Measurements from ENCODE around the gene SPTBN2.

The SPTBN2 gene

DNA sequence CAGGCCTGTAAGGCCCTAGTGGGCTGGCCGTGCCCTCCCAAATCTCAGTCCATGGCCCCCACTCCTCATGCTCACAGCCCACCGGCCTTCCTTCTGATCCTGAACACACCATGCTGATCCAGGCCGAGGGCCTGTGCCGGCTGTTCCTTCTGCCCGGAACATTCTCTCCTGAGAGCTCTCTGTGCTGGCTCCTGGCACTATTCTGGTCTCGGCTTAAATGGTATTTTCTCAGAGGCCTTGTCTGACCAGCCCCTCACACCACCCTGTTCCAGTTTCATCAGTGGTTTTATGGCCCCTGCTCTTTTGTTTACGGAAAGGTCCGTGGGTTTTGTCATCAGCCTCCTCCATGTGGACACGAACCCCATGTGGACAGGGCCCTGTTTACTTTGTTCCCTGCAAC lies 22.0 kb downstream of the SPTBN2 start:
- Histone ChIP-seq H3K36me3 (ENCODE audit: control insufficient read depth, insufficient read depth, low read length) (no peaks in the 10 kb centered on the region), H3K4me3 (replicated peaks; ENCODE audit: low read depth, low read length) (no peak overlapping the region), H3K27me3 (replicated peaks; ENCODE audit: control insufficient read depth, insufficient read depth, low read length) (no peaks in the 10 kb centered on the region; the same call in 1 of the 2 replicates)
- no peak for DNase-seq (ENCODE audit: extremely low read depth, insufficient read length)
- TF ChIP-seq, protein P1, sequence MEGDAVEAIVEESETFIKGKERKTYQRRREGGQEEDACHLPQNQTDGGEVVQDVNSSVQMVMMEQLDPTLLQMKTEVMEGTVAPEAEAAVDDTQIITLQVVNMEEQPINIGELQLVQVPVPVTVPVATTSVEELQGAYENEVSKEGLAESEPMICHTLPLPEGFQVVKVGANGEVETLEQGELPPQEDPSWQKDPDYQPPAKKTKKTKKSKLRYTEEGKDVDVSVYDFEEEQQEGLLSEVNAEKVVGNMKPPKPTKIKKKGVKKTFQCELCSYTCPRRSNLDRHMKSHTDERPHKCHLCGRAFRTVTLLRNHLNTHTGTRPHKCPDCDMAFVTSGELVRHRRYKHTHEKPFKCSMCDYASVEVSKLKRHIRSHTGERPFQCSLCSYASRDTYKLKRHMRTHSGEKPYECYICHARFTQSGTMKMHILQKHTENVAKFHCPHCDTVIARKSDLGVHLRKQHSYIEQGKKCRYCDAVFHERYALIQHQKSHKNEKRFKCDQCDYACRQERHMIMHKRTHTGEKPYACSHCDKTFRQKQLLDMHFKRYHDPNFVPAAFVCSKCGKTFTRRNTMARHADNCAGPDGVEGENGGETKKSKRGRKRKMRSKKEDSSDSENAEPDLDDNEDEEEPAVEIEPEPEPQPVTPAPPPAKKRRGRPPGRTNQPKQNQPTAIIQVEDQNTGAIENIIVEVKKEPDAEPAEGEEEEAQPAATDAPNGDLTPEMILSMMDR (IDR thresholded peaks at IDR 0.05; ENCODE audit: insufficient read depth, low read length, poor library complexity, severe bottlenecking): no peak

DNA sequence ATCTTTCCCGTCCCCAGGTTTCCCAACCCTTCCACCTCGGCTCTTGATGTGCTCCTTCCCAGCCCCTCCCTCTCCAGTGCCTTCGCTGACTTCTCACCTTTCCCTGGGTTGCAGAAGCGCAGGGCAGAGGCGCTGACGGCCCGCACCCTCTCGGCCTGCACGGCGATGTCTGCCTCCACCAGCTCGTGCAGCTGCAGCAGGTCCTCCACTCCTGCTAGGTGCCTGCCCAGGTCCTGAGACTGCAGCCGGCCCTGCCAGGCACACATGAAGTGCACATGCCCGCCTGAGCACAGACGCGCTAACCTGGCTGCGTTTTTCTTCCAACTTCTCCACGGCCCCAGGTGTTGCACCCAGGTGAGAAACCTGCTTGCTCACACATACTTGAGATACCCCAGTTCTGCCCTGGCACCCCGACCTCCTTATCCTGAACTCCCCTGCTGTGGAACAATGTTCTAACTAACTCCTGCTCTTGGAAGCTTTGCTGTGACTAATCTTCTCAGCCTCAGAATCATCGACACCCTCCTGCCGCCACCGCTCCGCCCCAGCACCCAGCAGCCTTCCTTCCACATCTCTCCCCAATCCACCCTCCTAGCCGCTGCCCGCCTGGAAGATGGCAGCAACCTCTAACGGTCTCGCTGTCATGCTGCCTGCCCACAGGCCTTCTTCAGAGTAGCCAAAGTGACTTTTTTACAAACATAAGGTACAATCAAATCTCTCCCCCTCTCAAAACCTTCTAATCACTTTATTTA lies 23.3 kb downstream of the SPTBN2 start:
- no peak overlapping the region for H3K4me3 ChIP-seq (replicated peaks; ENCODE audit: low read depth, low read length)
- no peaks in the 10 kb centered on the region for H3K36me3 ChIP-seq (ENCODE audit: control insufficient read depth, insufficient read depth, low read length)
- no peaks in the 10 kb centered on the region for H3K27me3 ChIP-seq (replicated peaks; ENCODE audit: control insufficient read depth, insufficient read depth, low read length)
- TF ChIP-seq, protein P1 (IDR thresholded peaks at IDR 0.05; ENCODE audit: insufficient read depth, low read length, poor library complexity, severe bottlenecking): no peak
- DNase-seq (ENCODE audit: extremely low read depth, insufficient read length): no peak

DNA sequence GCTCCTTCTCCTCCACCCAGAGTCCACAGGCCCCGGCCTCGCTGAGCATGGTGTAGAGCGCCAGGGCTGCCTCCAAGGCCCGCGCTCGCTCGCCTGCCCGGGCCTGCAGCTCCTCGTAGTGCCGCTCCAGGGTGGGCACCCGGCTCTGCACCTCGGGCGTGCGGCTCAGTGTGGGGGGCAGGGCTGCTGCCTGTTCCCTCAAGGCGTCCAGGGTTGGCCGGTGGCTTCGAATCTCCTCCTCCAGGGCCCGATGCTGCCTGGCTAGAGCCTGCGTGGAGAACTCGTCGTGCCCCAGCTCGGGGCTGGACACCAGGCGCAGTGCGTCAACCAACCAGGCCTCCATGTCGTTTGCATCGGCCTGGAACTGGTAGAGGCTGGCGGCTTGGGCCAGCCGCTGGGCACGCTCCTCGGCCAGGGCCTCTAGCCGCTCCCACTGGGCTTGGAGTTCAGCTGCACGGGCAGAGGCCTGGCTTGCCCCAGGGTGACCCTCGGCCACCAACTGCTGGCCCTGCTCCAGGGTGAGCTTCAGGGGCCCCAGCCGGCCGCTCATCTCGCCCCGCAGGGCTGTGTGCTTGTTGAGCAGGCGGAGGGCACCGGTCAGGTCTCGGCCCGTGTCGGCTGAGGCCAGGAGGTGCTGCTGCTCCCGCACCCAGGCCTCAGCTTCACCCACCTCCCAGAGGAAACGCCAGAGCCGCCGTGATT lies 24.2 kb downstream of the SPTBN2 start:
- no peaks in the 10 kb centered on the region for H3K36me3 ChIP-seq (ENCODE audit: control insufficient read depth, insufficient read depth, low read length)
- no peaks in the 10 kb centered on the region for H3K27me3 ChIP-seq (replicated peaks; ENCODE audit: control insufficient read depth, insufficient read depth, low read length)
- no peak overlapping the region for H3K4me3 ChIP-seq (replicated peaks; ENCODE audit: low read depth, low read length)
- TF ChIP-seq, protein P1 (IDR thresholded peaks at IDR 0.05; ENCODE audit: insufficient read depth, low read length, poor library complexity, severe bottlenecking): no peak
- no peak for DNase-seq (ENCODE audit: extremely low read depth, insufficient read length)

DNA sequence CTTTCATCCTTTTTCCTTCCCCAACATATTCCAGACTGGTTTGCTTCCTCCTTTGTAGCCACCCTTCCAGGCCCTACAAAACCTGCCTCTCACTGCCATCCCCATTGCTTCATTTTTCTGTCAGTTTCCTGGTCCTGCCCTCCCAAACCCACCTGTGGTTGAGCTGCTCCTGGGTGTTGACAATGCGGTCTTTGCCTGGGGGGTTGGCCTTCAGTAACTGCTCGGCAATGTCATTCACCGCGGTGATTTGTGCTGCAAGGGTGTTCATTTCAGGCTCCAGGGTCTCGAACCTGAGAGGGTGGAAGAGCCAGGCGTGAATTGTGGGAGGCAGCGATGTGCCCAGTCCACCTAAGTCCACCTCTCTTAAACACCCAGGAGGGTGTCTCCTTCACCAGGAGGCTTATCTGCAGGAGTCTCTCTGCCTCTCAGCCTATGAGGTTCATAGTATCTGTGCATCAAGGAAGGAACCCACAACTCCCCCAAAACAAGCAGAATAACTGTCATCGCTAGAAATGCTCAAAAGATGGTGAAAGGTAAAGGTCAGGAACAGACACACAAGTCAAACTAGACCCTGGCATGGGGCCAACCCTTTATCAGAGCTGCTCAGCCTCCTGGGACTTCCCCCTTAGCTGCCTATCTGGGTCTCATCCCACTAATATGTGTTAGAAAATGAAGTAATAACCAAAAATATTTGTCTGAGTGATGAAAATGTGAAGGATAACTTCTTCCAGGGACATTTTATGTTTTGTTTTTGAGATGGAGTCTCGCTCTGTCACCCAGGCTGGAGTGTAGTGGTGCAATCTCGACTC lies 27.4 kb downstream of the SPTBN2 start:
- no peak for DNase-seq (ENCODE audit: extremely low read depth, insufficient read length)
- no peaks in the 10 kb centered on the region for H3K36me3 ChIP-seq (ENCODE audit: control insufficient read depth, insufficient read depth, low read length)
- TF ChIP-seq, protein P1 (IDR thresholded peaks at IDR 0.05; ENCODE audit: insufficient read depth, low read length, poor library complexity, severe bottlenecking): no peak
- no peaks in the 10 kb centered on the region for H3K27me3 ChIP-seq (replicated peaks; ENCODE audit: control insufficient read depth, insufficient read depth, low read length)
- H3K4me3 ChIP-seq (replicated peaks; ENCODE audit: low read depth, low read length): no peak overlapping the region

DNA sequence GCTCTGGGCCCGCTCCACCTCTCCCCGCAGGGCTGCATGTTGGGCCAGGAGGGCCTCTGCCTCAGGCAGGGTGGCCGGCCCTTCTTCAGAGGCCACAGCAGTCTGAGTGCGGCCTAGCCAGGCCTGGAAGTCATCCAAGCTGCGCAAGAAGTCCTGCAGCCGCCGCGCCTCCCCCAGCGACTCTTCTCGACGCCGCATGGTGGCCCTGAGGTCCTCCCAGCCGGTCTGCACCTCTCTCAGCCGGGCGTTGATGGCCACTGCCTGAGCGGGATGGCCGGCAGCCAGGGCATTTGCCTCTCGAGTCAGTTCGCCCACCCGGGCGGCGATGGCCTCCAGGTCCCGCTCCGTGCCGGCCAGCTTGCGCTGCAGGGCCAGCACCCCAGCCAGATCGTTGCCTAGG lies 28.3 kb downstream of the SPTBN2 start:
- Histone ChIP-seq H3K27me3 (replicated peaks; ENCODE audit: control insufficient read depth, insufficient read depth, low read length) (no peaks in the 10 kb centered on the region), H3K4me3 (replicated peaks; ENCODE audit: low read depth, low read length) (no peak overlapping the region), H3K36me3 (ENCODE audit: control insufficient read depth, insufficient read depth, low read length) (no peaks in the 10 kb centered on the region)
- TF ChIP-seq, protein P1 (IDR thresholded peaks at IDR 0.05; ENCODE audit: insufficient read depth, low read length, poor library complexity, severe bottlenecking): no peak
- no peak for DNase-seq (ENCODE audit: extremely low read depth, insufficient read length)

Data from GM06990 (cell line).